GM23248 (cell line): ENCODE results near the gene APP. TPM values are rescaled to one million over a fixed set of nuclear protein-coding genes. Genes with fewer than 3 reads are reported as not detected.

Source experiments
- DNase-seq: peaks from one replicate; pipeline ENCODE4 v3.0.0-alpha.2; 2015
- H2AFZ ChIP-seq: fragments of 200-600 bp; sonication (generic); 2 replicates; pipeline ENCODE4 v1.6.1; 2016; ENCODE audit warnings: antibody characterized with exemption
- H3F3A ChIP-seq: fragments of 200-600 bp; sonication (generic); 2 replicates; pipeline ENCODE4 v1.6.1; 2016; ENCODE audit warnings: mild to moderate bottlenecking, antibody characterized with exemption, mixed run types; ENCODE audit not compliant: insufficient read depth
- H3K27ac ChIP-seq: fragments of 200-600 bp; sonication (generic); 2 replicates; pipeline ENCODE4 v1.5.1; 2016; ENCODE audit warnings: mild to moderate bottlenecking
- H3K27me3 ChIP-seq: fragments of 200-600 bp; sonication (generic); replicated peaks from 2 replicates; pipeline ENCODE4 v1.6.1; 2016; ENCODE audit warnings: mild to moderate bottlenecking; ENCODE audit not compliant: insufficient read depth
- H3K36me3 ChIP-seq: fragments of 200-600 bp; sonication (generic); 2 replicates; pipeline ENCODE4 v1.6.1; 2016; ENCODE audit warnings: low read depth, mild to moderate bottlenecking
- H3K4me1 ChIP-seq: fragments of 200-600 bp; sonication (generic); 2 replicates; pipeline ENCODE4 v1.6.1; 2016; ENCODE audit warnings: mild to moderate bottlenecking; ENCODE audit not compliant: insufficient read depth
- H3K4me2 ChIP-seq: fragments of 200-600 bp; sonication (generic); one replicate; pipeline ENCODE4 v1.6.1; 2016; ENCODE audit warnings: mild to moderate bottlenecking; ENCODE audit not compliant: unreplicated experiment
- H3K4me3 ChIP-seq: fragments of 200-600 bp; sonication (generic); 2 replicates; pipeline ENCODE4 v1.5.1; 2016; ENCODE audit warnings: mild to moderate bottlenecking
- H3K79me2 ChIP-seq: fragments of 200-600 bp; sonication (generic); 2 replicates; pipeline ENCODE4 v1.6.1; 2016; ENCODE audit warnings: mild to moderate bottlenecking; ENCODE audit not compliant: insufficient read depth
- H3K9ac ChIP-seq: fragments of 200-600 bp; sonication (generic); 2 replicates; pipeline ENCODE4 v1.6.1; 2016; ENCODE audit warnings: mild to moderate bottlenecking
- H3K9me2 ChIP-seq: fragments of 200-600 bp; sonication (generic); 2 replicates; pipeline ENCODE4 v1.6.1; 2016; ENCODE audit warnings: mixed run types, mild to moderate bottlenecking, moderate library complexity; ENCODE audit not compliant: insufficient read depth
- H3K9me3 ChIP-seq: fragments of 200-600 bp; sonication (generic); one replicate; pipeline ENCODE4 v1.6.1; 2017; ENCODE audit warnings: low read depth
- H4K20me1 ChIP-seq: fragments of 200-600 bp; sonication (generic); 2 replicates; pipeline ENCODE4 v1.6.0; 2016; ENCODE audit not compliant: insufficient read depth
- EZH2 ChIP-seq: fragments of 200-600 bp; sonication (generic); IDR thresholded peaks from 2 replicates; pipeline ENCODE4 v1.6.1; 2018; ENCODE audit warnings: antibody characterized with exemption, mild to moderate bottlenecking; ENCODE audit not compliant: insufficient read depth, poor library complexity, severe bottlenecking
- EZH2phosphoT487 ChIP-seq: fragments of 200-600 bp; sonication (generic); IDR thresholded peaks from 2 replicates; pipeline ENCODE4 v1.6.1; 2018; ENCODE audit warnings: antibody characterized with exemption, moderate library complexity, mild to moderate bottlenecking, low read depth; ENCODE audit not compliant: insufficient read depth
- WGBS, 2 experiments: methylation state at CpG; one replicate each; pipeline ENCODE4 v1.1.6; 2015 to 2017; ENCODE audit warnings: low lambda C conversion rate in 2 of 2, low coverage in 1 of 2; ENCODE audit errors: missing lambda C conversion rate in 2 of 2; 5-methylcytosine and 5-hydroxymethylcytosine counted together
- in situ Hi-C: fragments of 300-500 bp; cut with MboI; formaldehyde crosslinking; loops from 2 replicates; pipeline ENCODE4 v1.15.0; 2020
- polyA plus RNA-seq: library from polyadenylated mRNA; unstranded; fragments of >200 nt; fragmentation: Nextera tagmentation; extraction: Ambion mirVana; gene quantifications from 2 replicates; pipeline ENCODE4 v1.2.1, GENCODE V29; 2016
- total RNA-seq: library from RNA; depleted of rRNA; stranded (reverse); fragments of >200 nt; shearing (Covaris generic); gene quantifications from 2 replicates; pipeline ENCODE4 v1.2.3, GENCODE V29; 2014

Gene APP
- total and polyA plus RNA-seq, 2 experiments from 2014 or later, result 35.0 to 292 TPM

DNA sequence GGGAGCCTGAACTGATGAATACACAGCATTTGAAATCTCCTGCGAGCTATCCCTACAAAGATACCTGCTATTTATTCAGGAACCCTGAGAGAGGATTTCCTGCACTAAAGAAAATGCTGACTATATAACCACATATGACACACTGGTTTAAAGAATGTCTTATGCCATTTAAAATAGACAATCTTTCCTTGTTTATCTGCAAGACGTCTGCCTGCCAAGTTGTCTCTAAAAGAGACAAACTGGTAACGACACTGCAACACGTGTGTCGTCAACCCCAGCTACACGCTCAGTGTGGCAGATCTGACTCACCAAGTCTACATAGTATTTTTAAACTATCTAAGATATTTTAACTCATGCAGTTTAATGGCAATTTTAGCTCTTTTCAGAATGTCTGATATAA, 42.7 kb downstream of the APP start:
- peak overlapping the region; percentile 28 for H3K27ac ChIP-seq
- no peak for TF ChIP-seq EZH2
- TF ChIP-seq EZH2phosphoT487, result no peak
- peaks cover 21% of the 10 kb centered on the region for H3F3A ChIP-seq
- H3K79me2 ChIP-seq, result peaks cover 97% of the 10 kb centered on the region
- no peaks in the 10 kb centered on the region; the same call in 1 of the 2 replicates for H4K20me1 ChIP-seq
- H3K9ac ChIP-seq, result peak overlapping the region; percentile 19
- peak; percentile 81 for DNase-seq
- H3K4me1 ChIP-seq, result peaks cover 39% of the 10 kb centered on the region
- WGBS, 2 experiments, result 4 to 5% methylated on average over 6 of the region's 6 CpGs
- H3K36me3 ChIP-seq, result peaks cover 8% of the 10 kb centered on the region
- peak overlapping the region; percentile 66 for H3K4me2 ChIP-seq
- in situ Hi-C loops, result no loop called here
- H3K27me3 ChIP-seq, result no peaks in the 10 kb centered on the region
- H3K9me2 ChIP-seq, result no peaks in the 10 kb centered on the region
- 0 out of 2 replicates have a peak overlapping the region, but pooled peaks have one; percentile 8 for H2AFZ ChIP-seq
- H3K4me3 ChIP-seq, result peak overlapping the region; percentile 51
- no peaks in the 10 kb centered on the region for H3K9me3 ChIP-seq

DNA sequence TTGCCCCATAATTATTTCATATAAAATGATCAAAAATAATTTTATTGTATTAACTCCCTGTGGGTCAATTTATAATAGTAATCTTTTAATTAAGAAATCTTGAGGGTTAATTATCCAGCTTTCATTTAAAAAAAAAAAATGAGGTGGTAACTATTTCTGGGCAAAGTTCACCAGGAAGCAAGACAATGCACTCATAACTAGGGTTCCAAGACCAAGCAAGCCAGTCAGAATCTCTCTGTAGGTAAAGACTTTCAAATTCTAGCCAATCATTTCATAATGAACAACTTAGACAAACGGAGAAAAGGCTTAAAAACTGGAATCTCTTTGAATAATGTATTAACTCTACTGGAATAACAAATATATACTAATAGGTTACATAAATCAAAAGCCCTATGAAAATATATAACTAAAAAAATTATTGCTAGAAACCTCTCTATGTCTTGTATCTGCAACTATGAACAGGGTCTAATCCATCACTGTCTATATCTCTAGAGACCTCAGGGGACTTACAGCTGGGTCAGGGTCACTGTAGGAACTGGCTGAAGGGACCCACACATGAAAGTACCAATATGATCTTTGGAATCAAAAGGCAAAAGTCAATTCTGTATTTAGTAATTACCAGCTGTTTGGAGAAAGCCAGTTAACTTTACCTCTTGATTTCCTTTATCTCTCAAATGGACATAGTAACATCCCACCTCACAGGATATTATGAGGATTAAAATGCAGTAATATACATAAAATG, 43.3 kb downstream of the APP start:
- no peaks in the 10 kb centered on the region for H3K27me3 ChIP-seq
- peaks cover 21% of the 10 kb centered on the region for H3F3A ChIP-seq
- TF ChIP-seq EZH2 (no peak), EZH2phosphoT487 (no peak)
- no peaks in the 10 kb centered on the region; the same call in 1 of the 2 replicates for H4K20me1 ChIP-seq
- H3K9me2 ChIP-seq, result no peaks in the 10 kb centered on the region
- no peak for DNase-seq
- H3K4me3 ChIP-seq, result peak overlapping the region; percentile 51
- H3K79me2 ChIP-seq, result peaks cover 95% of the 10 kb centered on the region
- WGBS, 2 experiments, result 100% methylated on average over 1 of the region's 1 CpG
- H3K4me2 ChIP-seq, result peak overlapping the region; percentile 66
- H2AFZ ChIP-seq, result no peak overlapping the region
- H3K4me1 ChIP-seq, result peaks cover 41% of the 10 kb centered on the region
- H3K9me3 ChIP-seq, result no peaks in the 10 kb centered on the region
- H3K9ac ChIP-seq, result peak overlapping the region; percentile 19; the same call in 1 of the 2 replicates
- H3K36me3 ChIP-seq, result peaks cover 8% of the 10 kb centered on the region
- in situ Hi-C loops, result no loop called here
- peak overlapping the region; percentile 28; the same call in 1 of the 2 replicates for H3K27ac ChIP-seq

DNA sequence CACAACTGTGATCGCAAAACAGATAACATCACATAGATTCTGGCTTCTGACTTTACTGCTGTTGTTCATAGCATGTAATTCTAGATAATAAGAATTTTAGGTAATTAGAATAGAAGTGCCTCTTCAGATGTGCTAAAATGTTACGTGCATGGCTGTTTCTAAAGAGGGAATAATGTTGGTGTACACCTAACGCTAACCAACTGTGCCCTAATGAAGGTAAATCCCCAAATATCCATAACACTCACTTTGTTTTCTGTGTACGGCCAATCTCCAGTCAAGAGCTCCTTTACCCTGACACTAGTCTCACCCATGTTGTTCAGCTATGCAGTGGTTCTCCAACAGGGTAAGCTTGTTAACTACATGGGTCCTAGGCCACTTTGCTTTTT, 44.4 kb downstream of the APP start:
- no peak for DNase-seq
- Histone ChIP-seq H3K9ac (no peak overlapping the region), H3F3A (peaks cover 21% of the 10 kb centered on the region), H3K4me3 (no peak overlapping the region), H4K20me1 (no peaks in the 10 kb centered on the region), H3K9me3 (no peaks in the 10 kb centered on the region), H3K4me2 (no peak overlapping the region), H3K36me3 (peaks cover 8% of the 10 kb centered on the region), H3K9me2 (no peaks in the 10 kb centered on the region), H2AFZ (no peak overlapping the region), H3K27me3 (no peaks in the 10 kb centered on the region), H3K4me1 (peaks cover 41% of the 10 kb centered on the region), H3K27ac (no peak overlapping the region), H3K79me2 (peaks cover 95% of the 10 kb centered on the region)
- 99 to 100% methylated on average over 4 of the region's 4 CpGs for WGBS, 2 experiments
- TF ChIP-seq EZH2phosphoT487, result no peak
- TF ChIP-seq EZH2, result no peak
- in situ Hi-C loops, result no loop called here

DNA sequence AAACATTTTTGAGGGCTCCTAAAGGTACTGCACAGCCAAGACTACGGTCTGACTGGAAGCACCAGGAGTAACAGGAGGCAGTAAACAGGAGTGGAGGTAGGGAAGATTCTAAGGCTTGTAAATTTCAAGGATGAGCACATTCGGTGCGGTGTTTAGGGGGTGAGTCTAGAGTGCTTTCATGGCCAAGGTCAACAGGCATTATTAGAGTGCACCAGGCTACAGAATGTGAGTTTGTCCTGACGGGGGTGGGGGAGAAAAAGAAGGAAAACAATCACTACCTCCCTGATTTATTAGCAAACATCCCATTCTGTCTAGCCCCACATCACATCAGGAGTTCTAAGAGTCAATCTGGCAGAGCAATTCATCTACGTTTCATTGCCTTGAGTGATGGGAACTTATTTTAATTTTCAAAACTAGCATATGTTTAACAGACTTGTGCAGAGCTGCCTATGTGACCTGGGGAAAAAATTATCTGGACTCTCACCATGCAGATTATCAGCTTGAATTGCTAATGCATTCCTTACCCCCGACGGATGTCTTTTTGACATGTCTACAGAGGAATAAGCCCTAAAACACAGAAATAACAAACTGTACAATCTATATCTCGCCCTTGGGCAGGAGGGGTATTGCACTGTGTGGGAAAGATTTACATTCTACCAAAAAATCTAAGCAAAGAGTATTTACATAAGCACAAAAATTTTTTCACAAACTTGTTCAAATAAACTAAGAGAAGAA, 45.0 kb downstream of the APP start:
- Histone ChIP-seq H4K20me1 (no peaks in the 10 kb centered on the region), H3F3A (peaks cover 21% of the 10 kb centered on the region), H3K9me3 (no peaks in the 10 kb centered on the region), H3K4me1 (peaks cover 41% of the 10 kb centered on the region), H3K27me3 (no peaks in the 10 kb centered on the region), H3K9me2 (no peaks in the 10 kb centered on the region), H3K36me3 (peaks cover 8% of the 10 kb centered on the region), H2AFZ (no peak overlapping the region), H3K27ac (no peak overlapping the region), H3K9ac (no peak overlapping the region), H3K4me2 (no peak overlapping the region), H3K4me3 (no peak overlapping the region), H3K79me2 (peaks cover 96% of the 10 kb centered on the region)
- DNase-seq, result no peak
- WGBS, 2 experiments, result 84 to 87% methylated on average over 8 of the region's 8 CpGs
- in situ Hi-C loops, result no loop called here
- TF ChIP-seq EZH2phosphoT487, result no peak
- TF ChIP-seq EZH2, result no peak
